Measurements from ENCODE around the gene C1orf105.

The C1orf105 gene

DNA sequence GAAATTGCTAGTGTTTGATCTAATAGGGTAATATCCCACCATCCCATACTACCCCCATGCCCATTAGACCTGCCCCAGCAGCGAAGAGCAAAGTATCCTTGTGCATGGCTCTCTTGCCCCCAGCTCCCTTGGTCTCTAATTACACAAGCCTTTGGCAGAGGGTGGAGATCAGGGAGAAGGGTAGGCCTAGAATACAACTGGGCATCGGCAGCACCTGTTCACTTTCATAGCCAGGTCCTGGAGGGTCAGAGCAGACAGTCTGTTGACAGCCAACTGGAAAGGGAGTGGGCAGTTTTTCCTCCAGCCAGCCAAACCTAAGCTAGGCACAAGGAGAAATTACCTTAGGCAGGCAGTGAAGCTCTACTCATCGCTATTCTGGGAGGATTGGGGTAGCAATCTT lies 26.1 kb downstream of the C1orf105 start:
- Histone ChIP-seq H2BK120ac (ENCODE audit: low read depth, low read length) (no peak overlapping the region), H4K91ac (ENCODE audit: low read length) (no peak overlapping the region)
- WGBS, result 73% methylated on average over 2 of the region's 3 CpGs

DNA sequence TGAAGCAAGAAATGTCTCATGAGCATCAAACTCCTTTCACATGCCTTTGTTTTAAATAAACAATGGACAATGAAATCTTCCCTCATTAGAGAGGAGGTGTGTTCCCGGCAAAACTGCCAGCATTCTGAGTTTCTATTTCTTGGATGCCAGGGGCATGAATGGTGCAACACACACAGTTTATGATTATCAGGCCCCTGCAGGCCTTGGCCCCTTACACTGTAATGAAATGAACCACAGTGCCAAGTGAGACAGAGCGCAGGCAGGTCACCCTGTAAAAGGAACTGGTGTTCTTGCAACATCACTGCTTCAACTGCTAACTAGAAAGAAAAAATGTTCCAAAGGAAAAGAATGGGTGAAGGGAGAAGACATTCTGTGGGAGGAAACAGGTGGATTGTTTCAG lies 27.2 kb downstream of the C1orf105 start:
- H3K27me3 ChIP-seq (ENCODE audit: control insufficient read depth in 1 of 2, insufficient read depth in 1 of 2, low read length in 2 of 2), result no peaks in the 10 kb centered on the region
- no peak overlapping the region for H3K27ac ChIP-seq (ENCODE audit: low read length, poor library complexity, severe bottlenecking)
- no peak overlapping the region for H3K9ac ChIP-seq (ENCODE audit: low read length)
- no peaks in the 10 kb centered on the region for H3K9me3 ChIP-seq (ENCODE audit: control insufficient read depth, low read length)
- H4K91ac ChIP-seq (ENCODE audit: low read length), result no peak overlapping the region
- no peak overlapping the region for H2BK120ac ChIP-seq (ENCODE audit: low read depth, low read length)
- H2BK12ac ChIP-seq (ENCODE audit: low read length in 2 of 2), result no peak overlapping the region
- H3K4me1 ChIP-seq (ENCODE audit: control insufficient read depth, insufficient read depth, low read depth, low read length), result peaks cover 19% of the 10 kb centered on the region
- no peak overlapping the region for H3K23ac ChIP-seq (ENCODE audit: low read length in 2 of 2)
- 100% methylated on average over 2 of the region's 2 CpGs for WGBS
- peaks cover 2% of the 10 kb centered on the region for H3K79me1 ChIP-seq (replicated peaks; ENCODE audit: low read length, poor library complexity, severe bottlenecking)
- H2BK5ac ChIP-seq (ENCODE audit: low read depth, low read length, poor library complexity, severe bottlenecking), result no peak overlapping the region
- no peak overlapping the region for H3K4ac ChIP-seq (ENCODE audit: low read depth in 1 of 2, low read length in 2 of 2)
- H2AK5ac ChIP-seq (ENCODE audit: low read length, severe bottlenecking), result no peak overlapping the region
- no peak overlapping the region for H3K14ac ChIP-seq (ENCODE audit: low read length in 2 of 2)
- H2BK15ac ChIP-seq (ENCODE audit: low read depth, poor library complexity, severe bottlenecking), result no peak overlapping the region
- no peak overlapping the region for H3K4me2 ChIP-seq (ENCODE audit: low read length, poor library complexity, severe bottlenecking)
- H2AFZ ChIP-seq (ENCODE audit: low read depth, low read length), result no peak overlapping the region
- H3K36me3 ChIP-seq (ENCODE audit: control insufficient read depth in 1 of 2, insufficient read depth in 2 of 2, low read depth in 1 of 2, low read length in 2 of 2), result no peaks in the 10 kb centered on the region
- no peak overlapping the region for H4K8ac ChIP-seq (ENCODE audit: low read length)
- DNase-seq, result no peak
- H3K18ac ChIP-seq (ENCODE audit: low read depth in 1 of 2, low read length in 2 of 2), result no peak overlapping the region
- no peak overlapping the region for H3K4me3 ChIP-seq (ENCODE audit: insufficient read depth in 1 of 2, low read depth in 1 of 2, low read length in 2 of 2)

More for the DNA sequence above, 26.1 kb downstream of the C1orf105 start:
- Histone ChIP-seq H3K4me3 (ENCODE audit: insufficient read depth in 1 of 2, low read depth in 1 of 2, low read length in 2 of 2) (no peak overlapping the region), H3K79me1 (replicated peaks; ENCODE audit: low read length, poor library complexity, severe bottlenecking) (peaks cover 10% of the 10 kb centered on the region), H3K27ac (ENCODE audit: low read length, poor library complexity, severe bottlenecking) (no peak overlapping the region), H3K4me2 (ENCODE audit: low read length, poor library complexity, severe bottlenecking) (no peak overlapping the region), H2BK12ac (ENCODE audit: low read length in 2 of 2) (no peak overlapping the region), H3K23ac (ENCODE audit: low read length in 2 of 2) (no peak overlapping the region), H2AFZ (ENCODE audit: low read depth, low read length) (no peak overlapping the region), H4K8ac (ENCODE audit: low read length) (no peak overlapping the region), H2AK5ac (ENCODE audit: low read length, severe bottlenecking) (peak overlapping the region; percentile 58), H2BK5ac (ENCODE audit: low read depth, low read length, poor library complexity, severe bottlenecking) (no peak overlapping the region), H3K18ac (ENCODE audit: low read depth in 1 of 2, low read length in 2 of 2) (no peak overlapping the region), H3K9me3 (ENCODE audit: control insufficient read depth, low read length) (no peaks in the 10 kb centered on the region), H3K14ac (ENCODE audit: low read length in 2 of 2) (no peak overlapping the region), H3K36me3 (ENCODE audit: control insufficient read depth in 1 of 2, insufficient read depth in 2 of 2, low read depth in 1 of 2, low read length in 2 of 2) (peaks cover 8% of the 10 kb centered on the region in 2 experiments), H3K27me3 (ENCODE audit: control insufficient read depth in 1 of 2, insufficient read depth in 1 of 2, low read length in 2 of 2) (no peaks in the 10 kb centered on the region), H3K4me1 (ENCODE audit: control insufficient read depth, insufficient read depth, low read depth, low read length) (peaks cover 20% of the 10 kb centered on the region), H2BK15ac (ENCODE audit: low read depth, poor library complexity, severe bottlenecking) (no peak overlapping the region), H3K9ac (ENCODE audit: low read length) (no peak overlapping the region), H3K4ac (ENCODE audit: low read depth in 1 of 2, low read length in 2 of 2) (no peak overlapping the region)
- DNase-seq, result no peak

DNA sequence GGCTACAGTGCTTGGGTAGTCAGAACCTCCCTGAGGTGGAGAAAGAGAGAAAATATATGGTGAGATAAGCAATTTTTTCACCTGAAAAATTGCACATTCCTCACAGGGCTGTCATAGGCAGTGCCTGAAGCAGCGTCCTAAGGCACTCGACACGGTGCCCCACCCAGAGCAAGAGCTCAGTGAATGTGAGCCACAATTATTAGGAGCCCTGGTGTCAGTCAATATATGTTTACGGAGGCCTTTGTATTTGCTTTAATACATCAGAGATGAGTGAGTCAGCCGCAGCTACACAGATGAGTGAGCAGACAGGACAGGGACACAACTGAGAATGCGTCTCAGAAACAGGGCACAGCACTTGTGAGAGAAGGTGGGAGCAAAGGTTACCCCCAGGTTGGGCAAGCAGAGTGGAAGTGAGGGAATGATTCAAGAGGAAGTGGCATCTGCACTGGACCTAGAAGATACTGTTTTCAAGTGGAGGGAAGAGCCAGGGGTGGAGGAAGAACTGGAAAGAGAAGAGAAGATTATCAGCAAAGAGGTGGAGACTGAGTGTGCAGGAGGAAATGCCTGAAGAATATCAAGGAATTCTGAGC lies 28.6 kb downstream of the C1orf105 start:
- 63% methylated on average over 6 of the region's 6 CpGs for WGBS
- Histone ChIP-seq H3K27me3 (ENCODE audit: control insufficient read depth in 1 of 2, insufficient read depth in 1 of 2, low read length in 2 of 2) (no peaks in the 10 kb centered on the region), H3K4me3 (ENCODE audit: insufficient read depth in 1 of 2, low read depth in 1 of 2, low read length in 2 of 2) (no peak overlapping the region), H3K14ac (ENCODE audit: low read length in 2 of 2) (no peak overlapping the region), H2BK5ac (ENCODE audit: low read depth, low read length, poor library complexity, severe bottlenecking) (no peak overlapping the region), H3K4me2 (ENCODE audit: low read length, poor library complexity, severe bottlenecking) (no peak overlapping the region), H2BK15ac (ENCODE audit: low read depth, poor library complexity, severe bottlenecking) (no peak overlapping the region), H3K18ac (ENCODE audit: low read depth in 1 of 2, low read length in 2 of 2) (peak overlapping the region in 1 of 2 experiments; percentile 37), H3K9ac (ENCODE audit: low read length) (peak overlapping the region; percentile 2), H3K9me3 (ENCODE audit: control insufficient read depth, low read length) (no peaks in the 10 kb centered on the region), H3K4me1 (ENCODE audit: control insufficient read depth, insufficient read depth, low read depth, low read length) (peaks cover 19% of the 10 kb centered on the region), H3K36me3 (ENCODE audit: control insufficient read depth in 1 of 2, insufficient read depth in 2 of 2, low read depth in 1 of 2, low read length in 2 of 2) (no peaks in the 10 kb centered on the region), H2BK12ac (ENCODE audit: low read length in 2 of 2) (peak overlapping the region in 1 of 2 experiments; percentile 25), H3K4ac (ENCODE audit: low read depth in 1 of 2, low read length in 2 of 2) (no peak overlapping the region), H3K79me1 (replicated peaks; ENCODE audit: low read length, poor library complexity, severe bottlenecking) (no peaks in the 10 kb centered on the region), H4K91ac (ENCODE audit: low read length) (no peak overlapping the region), H3K23ac (ENCODE audit: low read length in 2 of 2) (no peak overlapping the region), H2AFZ (ENCODE audit: low read depth, low read length) (peak overlapping the region; percentile 68), H2AK5ac (ENCODE audit: low read length, severe bottlenecking) (no peak overlapping the region), H3K27ac (ENCODE audit: low read length, poor library complexity, severe bottlenecking) (peak overlapping the region; percentile 49), H4K8ac (ENCODE audit: low read length) (peak overlapping the region; percentile 94), H2BK120ac (ENCODE audit: low read depth, low read length) (no peak overlapping the region)
- no peak for DNase-seq

DNA sequence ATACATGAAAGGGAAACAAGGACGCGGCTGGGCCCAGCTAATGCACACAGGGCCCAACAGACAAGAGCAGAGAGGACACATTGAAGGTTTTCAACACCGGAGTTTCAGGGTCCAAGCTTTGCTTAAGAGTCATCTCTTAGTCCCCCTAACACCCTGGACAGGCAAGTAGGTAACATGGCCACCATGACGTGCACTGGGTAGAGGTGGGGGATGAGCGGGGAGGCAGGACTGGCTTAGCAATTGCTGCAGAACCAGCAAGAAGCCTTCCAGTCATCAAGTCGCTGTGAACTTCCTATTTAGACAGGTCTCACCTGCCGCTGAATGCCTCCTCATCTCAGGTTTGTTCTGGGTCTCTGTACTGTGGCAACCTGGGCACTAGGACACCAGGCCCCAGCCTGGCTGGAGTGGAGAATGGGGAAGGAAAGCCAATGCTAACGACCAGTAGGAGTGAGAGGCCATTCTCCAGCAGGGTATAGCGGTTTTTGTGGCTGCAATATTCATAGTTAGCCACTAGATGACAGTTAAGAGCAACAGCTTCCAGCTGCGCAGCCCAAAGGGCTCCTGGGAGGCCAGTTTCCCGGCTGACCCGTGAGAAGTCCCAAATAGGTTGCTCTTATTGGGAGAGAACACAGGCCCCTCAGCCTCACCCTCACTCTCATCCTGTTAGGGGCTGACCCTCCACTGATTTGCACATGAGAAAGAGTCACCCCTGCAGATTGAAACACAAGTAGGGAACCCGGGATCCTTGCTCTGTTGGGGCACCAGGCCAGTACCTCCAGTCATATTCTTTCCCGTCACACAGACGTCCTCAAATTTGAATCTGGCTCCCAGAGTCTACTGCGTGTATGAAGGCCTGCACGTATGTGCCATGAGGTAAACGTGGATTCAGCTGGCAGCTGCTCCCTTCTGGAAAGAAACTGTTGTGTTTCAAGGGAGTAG lies 29.4 kb downstream of the C1orf105 start:
- H3K9ac ChIP-seq (ENCODE audit: low read length), result peak overlapping the region; percentile 44
- H4K91ac ChIP-seq (ENCODE audit: low read length), result peak overlapping the region; percentile 64
- peaks cover 17% of the 10 kb centered on the region for H3K4me1 ChIP-seq (ENCODE audit: control insufficient read depth, insufficient read depth, low read depth, low read length)
- no peak overlapping the region for H3K23ac ChIP-seq (ENCODE audit: low read length in 2 of 2)
- peaks cover 0 to 4% of the 10 kb centered on the region in 2 experiments for H3K27me3 ChIP-seq (ENCODE audit: control insufficient read depth in 1 of 2, insufficient read depth in 1 of 2, low read length in 2 of 2)
- H2AK5ac ChIP-seq (ENCODE audit: low read length, severe bottlenecking), result no peak overlapping the region
- H2BK12ac ChIP-seq (ENCODE audit: low read length in 2 of 2), result peak overlapping the region in 1 of 2 experiments; percentile 29
- no peaks in the 10 kb centered on the region for H3K36me3 ChIP-seq (ENCODE audit: control insufficient read depth in 1 of 2, insufficient read depth in 2 of 2, low read depth in 1 of 2, low read length in 2 of 2)
- H2BK15ac ChIP-seq (ENCODE audit: low read depth, poor library complexity, severe bottlenecking), result peak overlapping the region; percentile 12
- H2AFZ ChIP-seq (ENCODE audit: low read depth, low read length), result peak overlapping the region; percentile 68
- peak; percentile 77 for DNase-seq
- peak overlapping the region; percentile 39 for H2BK120ac ChIP-seq (ENCODE audit: low read depth, low read length)
- peak overlapping the region; percentile 7 to 40 for H3K18ac ChIP-seq (ENCODE audit: low read depth in 1 of 2, low read length in 2 of 2)
- peak overlapping the region in 1 of 2 experiments; percentile 48 for H3K4me3 ChIP-seq (ENCODE audit: insufficient read depth in 1 of 2, low read depth in 1 of 2, low read length in 2 of 2)
- no peak overlapping the region for H2BK5ac ChIP-seq (ENCODE audit: low read depth, low read length, poor library complexity, severe bottlenecking)
- H3K27ac ChIP-seq (ENCODE audit: low read length, poor library complexity, severe bottlenecking), result peak overlapping the region; percentile 49
- no peaks in the 10 kb centered on the region for H3K79me1 ChIP-seq (replicated peaks; ENCODE audit: low read length, poor library complexity, severe bottlenecking)
- WGBS, result 61% methylated on average over 17 of the region's 18 CpGs
- H3K4ac ChIP-seq (ENCODE audit: low read depth in 1 of 2, low read length in 2 of 2), result peak overlapping the region; percentile 44 to 73
- H3K9me3 ChIP-seq (ENCODE audit: control insufficient read depth, low read length), result no peaks in the 10 kb centered on the region
- no peak overlapping the region for H3K4me2 ChIP-seq (ENCODE audit: low read length, poor library complexity, severe bottlenecking)
- H4K8ac ChIP-seq (ENCODE audit: low read length), result peak overlapping the region; percentile 94
- peak overlapping the region in 1 of 2 experiments; percentile 74 for H3K14ac ChIP-seq (ENCODE audit: low read length in 2 of 2)

Data from mesenchymal stem cell (in vitro differentiated cells and primary cell).